GM06990 (cell line): ENCODE results near the gene CCSER2.
"Not testable (repeated sequence)": the region's sequence is repeated elsewhere in the genome, so short reads cannot be mapped to it uniquely, and the experiment has no call there.

Experiments
- DNase-seq: peaks from one replicate; pipeline ENCODE4 v3.0.0-alpha.2; 2011; ENCODE audit not compliant: insufficient read length; ENCODE audit errors: extremely low read depth
- H3K27me3 ChIP-seq: replicated peaks from 2 replicates; pipeline ENCODE4 v1.6.0; 2011; ENCODE audit warnings: low read length; ENCODE audit not compliant: control insufficient read depth, insufficient read depth
- H3K36me3 ChIP-seq: 2 replicates; pipeline ENCODE4 v1.5.1; 2011; ENCODE audit warnings: low read length; ENCODE audit not compliant: control insufficient read depth, insufficient read depth
- H3K4me3 ChIP-seq: replicated peaks from 2 replicates; pipeline ENCODE4 v1.5.1; 2011; ENCODE audit warnings: low read depth, mild to moderate bottlenecking, control low read depth, low read length
- CTCF ChIP-seq: IDR thresholded peaks from 2 replicates; pipeline ENCODE4 v1.5.1; 2011; ENCODE audit warnings: low read length, control low read depth, mild to moderate bottlenecking, inconsistent platforms; ENCODE audit not compliant: insufficient read depth, poor library complexity, severe bottlenecking

Gene CCSER2

GRCh38 chr10:84407388-84408049, 79.1 kb downstream of the CCSER2 start:
- no peak for DNase-seq
- Histone ChIP-seq H3K27me3 (no peaks in the 10 kb centered on the region), H3K36me3 (no peaks in the 10 kb centered on the region), H3K4me3 (no peak overlapping the region)
- TF ChIP-seq CTCF: no peak

GRCh38 chr10:84412482-84412881, 84.1 kb downstream of the CCSER2 start:
- H3K27me3 ChIP-seq: no peaks in the 10 kb centered on the region
- DNase-seq: no peak
- TF ChIP-seq CTCF: no peak
- no peak overlapping the region for H3K4me3 ChIP-seq
- no peaks in the 10 kb centered on the region for H3K36me3 ChIP-seq

- not testable (repeated sequence) for H3K27me3 ChIP-seq, DNase-seq, H3K4me3 ChIP-seq, H3K36me3 ChIP-seq
These were observed 85.7 kb downstream of the CCSER2 start for GRCh38 chr10:84414110-84414509.

GRCh38 chr10:84415539-84416244, 87.3 kb downstream of the CCSER2 start:
- no peak for DNase-seq
- no peak for TF ChIP-seq CTCF
- Histone ChIP-seq H3K4me3 (no peak overlapping the region), H3K36me3 (no peaks in the 10 kb centered on the region), H3K27me3 (no peaks in the 10 kb centered on the region)

GRCh38 chr10:84416245-84416555, 87.8 kb downstream of the CCSER2 start:
- TF ChIP-seq CTCF: no peak

GRCh38 chr10:84423719-84424118, 95.3 kb downstream of the CCSER2 start:
- H3K27me3 ChIP-seq: no peaks in the 10 kb centered on the region
- H3K4me3 ChIP-seq: no peak overlapping the region
- TF ChIP-seq CTCF: no peak
- no peak for DNase-seq
- H3K36me3 ChIP-seq: no peaks in the 10 kb centered on the region; the same call in 1 of the 2 replicates

More at GRCh38 chr10:84416245-84416555, 87.8 kb downstream of the CCSER2 start:
- no peaks in the 10 kb centered on the region for H3K36me3 ChIP-seq
- no peak overlapping the region for H3K4me3 ChIP-seq
- no peaks in the 10 kb centered on the region for H3K27me3 ChIP-seq
- DNase-seq: no peak
